Effector CD8-positive, alpha-beta T cell (primary cell): Measurements from ENCODE around the gene AHCYL2.
"Not testable (repeated sequence)": the region's sequence is repeated elsewhere in the genome, so short reads cannot be mapped to it uniquely, and the experiment has no call there.

Experiments
- DNase-seq: peaks from one replicate; lab custom pipeline; 2025; lab: John Stamatoyannopoulos, UW

The AHCYL2 gene

DNA sequence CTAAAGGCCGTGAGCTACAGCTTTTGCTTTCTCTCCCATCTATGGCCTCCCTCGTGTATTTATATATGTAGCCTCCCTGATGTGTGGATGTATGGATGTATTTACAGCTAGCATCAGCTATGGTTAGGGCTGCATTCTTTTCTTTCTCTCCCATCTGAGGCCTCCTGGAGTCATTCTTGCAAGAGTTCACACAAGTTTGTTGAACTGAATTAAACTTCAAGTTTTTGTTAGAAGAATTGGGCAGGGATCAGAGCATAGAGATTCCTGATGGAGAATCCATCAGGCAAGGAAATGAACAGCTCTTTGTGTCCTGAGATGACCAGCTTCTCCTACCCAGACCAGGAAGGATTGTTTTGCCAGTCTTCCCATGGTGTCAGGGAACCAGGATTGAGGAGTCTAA, 60.3 kb downstream of the AHCYL2 start:
- DNase-seq, result no peak

DNA sequence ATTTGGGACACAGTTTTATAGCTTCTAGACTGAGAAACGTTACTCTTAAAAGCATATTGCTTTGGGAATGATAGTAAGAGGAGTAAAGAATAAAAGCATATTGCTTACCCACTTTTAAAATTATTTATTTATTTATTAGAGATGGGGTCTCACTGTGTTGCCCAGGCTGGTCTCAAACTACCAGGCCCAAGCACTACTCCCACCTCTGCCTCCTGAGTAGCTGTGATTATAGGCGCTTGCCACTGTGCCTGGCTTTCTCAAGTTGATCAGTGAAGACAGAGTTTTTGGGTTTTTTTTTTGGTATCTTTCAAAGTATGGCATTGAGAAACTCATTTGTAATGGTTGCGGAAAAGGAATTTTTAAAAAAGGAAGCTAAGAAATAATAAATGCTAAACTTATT, 68.0 kb downstream of the AHCYL2 start:
- DNase-seq, result no peak

DNA sequence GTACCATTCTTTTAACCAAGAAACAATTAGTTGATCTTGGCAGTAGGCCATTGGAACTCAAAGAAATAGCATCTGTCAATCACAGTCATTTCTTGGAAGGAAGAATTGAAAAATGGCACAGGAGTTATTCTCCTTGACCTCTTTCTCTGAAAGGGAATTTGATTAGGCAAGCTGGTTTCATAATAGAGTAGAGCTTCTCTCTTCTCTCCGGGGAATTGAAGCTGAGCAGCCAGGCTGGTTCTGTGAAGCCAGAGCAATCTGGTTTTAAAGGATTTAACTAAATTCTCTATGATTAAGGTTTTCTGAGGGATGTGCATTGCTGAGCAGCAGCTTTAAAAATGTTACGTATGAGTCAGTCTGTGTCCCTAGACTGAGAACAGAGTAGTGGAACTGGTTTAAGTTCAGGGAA, 70.2 kb downstream of the AHCYL2 start:
- no peak for DNase-seq

GRCh38 chr7:129298268-129298893, 73.6 kb downstream of the AHCYL2 start:
- DNase-seq, result peak; percentile 31

- no peak for DNase-seq
Measured at GRCh38 chr7:129299889-129300288, 75.1 kb downstream of the AHCYL2 start.

GRCh38 chr7:129300299-129300698, 75.5 kb downstream of the AHCYL2 start:
- not testable (repeated sequence) for DNase-seq

DNA sequence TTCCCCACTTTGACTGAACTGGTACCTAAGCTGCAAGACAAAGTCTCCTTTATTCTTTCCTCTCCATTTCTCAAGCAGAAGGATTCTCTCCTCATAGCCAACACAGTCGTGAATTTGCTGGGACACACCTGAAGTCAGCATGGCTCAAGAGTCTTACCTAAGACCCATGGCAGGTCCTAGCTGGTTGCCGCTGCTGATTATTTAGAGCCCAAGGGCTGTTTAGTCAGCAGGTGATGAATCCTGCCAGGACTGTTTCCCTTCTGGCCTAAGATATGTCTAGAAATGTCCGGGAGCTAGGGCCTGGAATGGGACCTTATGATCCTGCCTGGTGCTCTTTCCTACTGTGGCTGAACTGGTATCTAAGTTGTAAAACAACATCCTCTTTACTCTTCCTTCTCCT, 82.8 kb downstream of the AHCYL2 start:
- DNase-seq, result no peak

DNA sequence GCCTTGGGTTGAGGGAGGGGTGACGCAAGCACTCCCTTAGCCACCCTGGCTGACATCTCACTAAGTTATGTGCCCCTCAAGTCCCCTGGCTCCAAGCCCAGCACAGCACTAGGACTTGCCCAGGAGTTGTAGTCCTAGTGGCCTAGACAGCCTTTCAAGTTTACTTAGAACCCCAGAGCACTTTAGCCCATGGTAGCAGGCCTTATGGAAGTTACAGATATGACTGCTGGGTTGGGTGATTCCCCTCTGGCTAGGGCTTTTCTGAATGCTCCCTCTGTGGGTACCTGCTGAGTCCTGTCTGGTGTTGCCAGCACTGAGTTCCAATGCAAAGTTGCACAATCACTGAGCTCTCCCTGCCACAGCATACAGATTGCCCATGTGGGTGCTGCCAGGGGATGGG, 83.2 kb downstream of the AHCYL2 start:
- DNase-seq, result no peak

DNA sequence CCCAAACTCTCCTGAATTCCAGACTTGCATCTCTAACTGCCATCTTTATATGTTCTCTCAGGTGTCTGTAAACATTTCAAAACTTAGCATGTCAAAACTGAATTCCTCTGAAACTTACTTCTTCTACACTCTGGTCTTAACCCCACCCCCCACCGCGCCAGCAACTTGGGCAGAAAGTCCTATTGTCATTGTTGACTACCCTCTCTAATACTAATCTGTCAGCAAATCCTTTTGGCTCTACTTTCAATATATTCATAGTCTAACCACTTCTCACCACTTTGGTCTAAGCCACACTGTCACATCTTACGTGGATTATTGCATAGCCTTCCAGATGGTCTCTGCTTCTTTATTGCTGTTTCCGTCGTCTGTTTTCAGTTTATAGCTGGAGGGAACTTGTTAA, 86.6 kb downstream of the AHCYL2 start:
- no peak for DNase-seq

GRCh38 chr7:129313282-129313681, 88.5 kb downstream of the AHCYL2 start:
- no peak for DNase-seq

DNA sequence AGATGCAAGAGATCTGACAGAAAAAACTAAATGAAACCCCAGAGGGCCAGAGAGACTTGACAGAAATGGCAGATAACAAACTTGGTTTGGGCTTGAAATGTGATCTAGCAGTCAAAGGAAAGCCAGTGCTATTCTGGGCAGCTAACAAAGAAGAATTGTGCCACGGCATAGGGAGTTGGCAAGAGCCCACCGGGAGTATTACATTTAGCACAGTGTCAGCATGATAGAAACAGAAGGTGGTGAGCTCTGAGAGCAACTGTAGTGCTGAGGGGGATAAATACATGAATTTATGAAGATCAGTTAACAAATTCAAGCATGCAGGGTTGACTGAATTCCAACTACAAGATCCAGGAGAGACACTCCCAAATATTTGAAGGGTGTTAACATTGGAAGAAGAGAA, 91.1 kb downstream of the AHCYL2 start:
- DNase-seq, result no peak

DNA sequence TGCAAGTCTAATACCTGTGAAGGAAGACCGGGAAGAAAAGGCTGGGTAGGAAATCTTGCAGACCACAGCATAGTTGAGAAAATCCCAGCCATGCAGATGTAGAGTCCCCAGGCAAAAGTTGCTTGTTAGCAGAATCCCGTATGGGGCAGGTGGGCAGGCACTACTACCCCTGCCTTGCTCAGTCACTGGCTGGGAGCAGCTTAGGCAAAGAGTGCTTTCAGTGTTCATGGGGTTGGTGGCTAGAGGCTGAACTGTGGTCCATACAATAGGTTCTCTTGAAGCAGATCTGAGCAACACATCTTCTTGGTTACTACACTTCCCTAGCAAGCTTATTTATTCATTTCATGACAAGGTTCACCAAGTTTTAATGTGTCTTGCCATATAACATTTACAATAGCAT, 92.6 kb downstream of the AHCYL2 start:
- DNase-seq, result no peak

DNA sequence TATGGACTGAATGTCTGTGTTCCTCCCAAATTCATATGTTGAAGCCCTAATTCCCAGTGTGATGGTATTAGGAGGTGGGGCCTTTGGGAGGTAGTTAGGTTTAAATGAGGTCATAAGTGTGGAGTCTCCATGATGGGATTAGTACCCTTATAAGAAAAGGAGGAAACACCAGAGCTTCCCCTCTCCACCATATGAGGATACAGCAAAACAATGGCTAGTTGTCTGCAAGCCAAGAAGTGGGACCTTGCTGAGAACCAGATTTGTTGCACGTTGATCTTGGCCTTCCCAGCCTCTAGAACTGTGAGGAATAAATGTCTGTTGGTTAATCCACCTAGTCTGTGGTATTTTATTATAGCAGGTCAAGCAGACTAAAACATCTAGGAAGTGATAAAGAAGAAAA, 102.2 kb downstream of the AHCYL2 start:
- no peak for DNase-seq

- DNase-seq, result no peak
Measured at GRCh38 chr7:129332254-129333035, 107.6 kb downstream of the AHCYL2 start.

- no peak for DNase-seq
Measured at GRCh38 chr7:129334473-129334872, 109.6 kb downstream of the AHCYL2 start.

- no peak for DNase-seq
Measured at GRCh38 chr7:129338450-129338849, 113.6 kb downstream of the AHCYL2 start.

- DNase-seq, result no peak
Measured at GRCh38 chr7:129341212-129341611, 116.4 kb downstream of the AHCYL2 start.

DNA sequence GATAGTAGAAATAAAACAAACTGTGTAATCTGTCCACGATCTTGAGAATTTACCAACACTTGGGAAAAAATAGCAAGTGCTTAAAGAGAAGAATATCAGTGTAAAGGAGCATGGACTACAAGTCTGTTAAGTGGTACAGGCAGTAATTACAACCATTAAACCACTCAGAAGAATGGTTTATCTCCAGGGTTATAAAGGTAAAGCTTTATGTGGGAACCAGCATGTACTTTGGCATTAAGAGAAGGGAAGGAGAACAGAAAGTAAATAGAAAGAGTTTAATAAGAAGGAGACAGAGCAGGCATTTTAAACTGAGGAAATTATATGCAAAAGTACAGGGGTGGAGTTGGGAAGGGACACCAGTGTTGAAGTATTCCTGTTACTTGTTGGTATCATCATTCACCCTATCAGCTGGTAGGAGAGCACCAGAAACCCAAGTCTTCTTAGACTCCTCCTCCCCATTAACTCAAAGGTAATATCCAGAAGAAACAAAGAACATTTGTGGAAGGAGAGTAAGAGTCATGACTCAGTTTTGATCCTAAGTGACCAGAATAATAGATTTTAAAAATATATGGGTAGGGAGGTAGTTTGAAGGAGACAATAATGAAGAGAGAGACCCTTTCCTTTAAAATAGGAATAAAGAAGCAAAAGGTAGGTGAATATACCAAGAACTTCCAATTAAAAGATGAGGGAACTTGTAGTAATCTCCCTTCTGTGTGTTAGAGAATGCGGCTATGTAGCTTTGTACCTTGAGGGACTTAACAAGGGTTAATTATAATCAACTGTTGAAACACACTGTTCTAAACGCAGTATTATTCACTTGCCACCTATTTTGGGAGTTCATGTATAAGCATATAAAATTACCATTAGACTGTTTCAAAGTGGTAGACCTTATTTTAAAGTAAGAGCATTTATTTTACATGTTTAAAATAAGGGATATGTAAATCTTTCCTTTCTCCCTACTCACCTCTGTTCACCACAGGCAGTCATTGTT, 117.3 kb downstream of the AHCYL2 start:
- no peak for DNase-seq

DNA sequence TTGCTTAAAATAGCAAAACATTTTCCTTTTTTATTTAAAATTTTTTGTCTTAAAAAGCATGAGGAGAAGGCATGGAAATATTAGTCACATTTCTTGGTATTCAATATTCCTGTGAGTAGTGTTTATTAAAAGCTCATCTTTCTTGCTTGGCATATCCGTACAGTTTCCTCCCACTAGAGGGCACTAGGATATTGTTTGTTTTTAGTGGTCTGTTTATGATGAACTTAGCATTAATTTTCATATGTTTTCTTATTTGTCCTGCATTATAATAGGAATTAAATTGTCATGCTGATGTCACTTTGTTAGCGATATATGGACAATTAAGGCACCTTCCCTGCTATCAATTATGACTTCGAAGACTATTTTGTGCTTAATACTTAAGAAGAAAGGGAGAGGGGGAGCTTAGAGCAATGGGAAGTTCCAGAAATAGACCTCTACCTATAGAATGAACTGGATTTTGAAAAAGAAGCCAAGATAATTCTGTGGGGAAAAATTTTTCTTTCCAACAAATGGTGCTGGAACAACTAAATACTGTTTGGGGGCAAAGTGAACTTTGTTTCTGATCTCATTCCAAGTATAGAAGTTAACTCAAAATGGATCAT, 118.4 kb downstream of the AHCYL2 start:
- no peak for DNase-seq

- DNase-seq, result no peak
Measured at GRCh38 chr7:129347330-129347729, 122.5 kb downstream of the AHCYL2 start.

DNA sequence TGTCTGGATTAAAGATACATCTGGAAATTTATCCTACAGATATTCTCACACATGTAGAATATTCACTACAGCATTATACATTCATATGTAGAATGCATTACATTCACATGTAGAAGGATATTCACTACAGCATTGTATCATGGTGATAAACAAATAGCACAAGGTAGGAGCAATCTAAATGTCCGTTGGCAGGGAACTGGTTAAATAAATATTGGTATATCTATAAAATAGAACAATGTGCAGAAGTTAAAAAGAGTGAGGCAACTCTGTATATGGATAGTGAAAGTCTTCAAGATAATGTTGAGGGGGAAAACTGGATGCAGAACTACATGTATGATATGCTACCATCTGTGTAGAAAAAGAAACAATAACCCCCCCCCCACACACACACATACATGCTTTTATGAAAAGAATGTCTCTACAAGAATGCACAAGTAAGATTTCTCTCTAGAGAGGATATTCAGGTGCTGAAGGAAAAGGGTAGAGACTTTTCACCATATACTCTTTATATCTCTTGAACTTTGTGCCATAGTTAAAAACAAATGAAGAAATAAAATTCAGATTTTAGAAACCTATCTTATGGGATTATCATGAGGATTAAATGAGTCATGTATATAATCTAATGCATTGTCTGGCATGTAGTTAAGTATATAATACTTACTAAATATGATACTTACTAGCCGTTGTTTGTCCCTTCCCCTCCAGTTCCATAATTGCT, 123.4 kb downstream of the AHCYL2 start:
- no peak for DNase-seq
